ENCODE measurements around the gene DOCK11.

The DOCK11 gene

DNA sequence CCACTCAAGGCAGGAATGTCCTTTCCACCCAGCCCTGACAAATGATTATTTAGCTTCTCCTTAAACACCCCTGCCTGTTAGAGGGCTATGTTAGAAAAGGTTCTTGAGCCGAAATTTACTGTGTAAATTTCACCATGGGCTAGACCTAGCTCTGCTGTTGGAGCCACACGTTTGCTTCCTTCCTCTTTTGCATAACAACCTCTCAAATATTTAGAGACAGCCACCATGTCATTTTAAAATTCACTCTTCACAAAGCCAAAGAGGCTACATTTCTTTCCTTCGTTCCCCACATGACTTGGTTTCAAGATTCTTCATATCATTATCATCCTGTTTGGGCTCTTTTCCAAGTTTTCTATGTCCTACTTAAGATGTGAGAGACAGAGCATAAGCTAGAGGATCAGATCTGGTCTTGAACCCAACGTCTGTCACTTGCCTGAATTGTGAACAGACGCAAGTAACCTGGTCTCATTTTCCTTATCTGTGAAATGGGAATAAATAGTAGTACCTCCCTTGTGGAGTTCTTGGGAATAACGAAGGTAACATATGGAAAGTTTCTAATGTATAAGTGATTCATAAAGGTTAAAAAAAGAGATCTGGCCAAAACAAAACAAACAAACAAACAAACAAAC is 6.7 kb downstream of the DOCK11 start:
- no peak for DNase-seq (ENCODE audit: low spot score)

DNA sequence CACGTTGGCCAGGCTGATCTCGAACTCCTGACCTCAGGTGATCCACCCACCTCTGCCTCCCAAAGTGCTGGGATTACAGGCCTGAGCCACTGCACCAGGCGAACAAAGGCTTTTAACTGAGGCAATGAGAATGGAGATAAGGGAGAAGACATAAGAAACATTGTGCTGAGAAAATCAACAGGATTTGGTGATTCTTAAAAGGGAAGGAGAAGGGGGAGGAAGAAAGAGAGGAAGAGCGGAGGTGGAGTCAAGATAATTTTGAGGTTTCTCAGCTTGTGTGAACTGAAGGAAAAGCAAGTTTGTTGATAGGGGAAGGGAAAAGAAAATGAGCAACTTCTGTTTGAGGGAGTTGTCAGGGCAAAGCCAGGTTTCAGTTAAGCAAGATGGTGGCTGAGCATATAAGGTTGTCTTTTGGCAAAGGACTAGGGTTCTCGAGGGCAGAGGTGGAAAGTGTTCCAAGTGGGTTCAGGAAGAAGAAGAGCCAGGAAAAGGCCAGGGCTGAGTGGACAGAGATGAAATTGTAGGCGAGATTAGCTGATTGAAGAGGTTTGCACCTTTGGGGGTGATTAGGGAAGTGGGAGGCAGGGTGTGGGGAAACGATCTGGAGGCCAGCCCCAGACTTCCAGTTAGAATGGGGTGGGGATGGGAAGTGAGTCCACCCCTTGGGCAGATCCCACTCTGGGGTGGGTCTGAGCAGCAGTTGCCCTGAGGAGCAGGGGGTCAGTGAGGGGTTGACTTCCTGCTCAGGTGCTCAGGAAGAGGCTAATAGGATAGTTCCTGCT is 7.8 kb downstream of the DOCK11 start:
- no peak for DNase-seq (ENCODE audit: low spot score)

DNA sequence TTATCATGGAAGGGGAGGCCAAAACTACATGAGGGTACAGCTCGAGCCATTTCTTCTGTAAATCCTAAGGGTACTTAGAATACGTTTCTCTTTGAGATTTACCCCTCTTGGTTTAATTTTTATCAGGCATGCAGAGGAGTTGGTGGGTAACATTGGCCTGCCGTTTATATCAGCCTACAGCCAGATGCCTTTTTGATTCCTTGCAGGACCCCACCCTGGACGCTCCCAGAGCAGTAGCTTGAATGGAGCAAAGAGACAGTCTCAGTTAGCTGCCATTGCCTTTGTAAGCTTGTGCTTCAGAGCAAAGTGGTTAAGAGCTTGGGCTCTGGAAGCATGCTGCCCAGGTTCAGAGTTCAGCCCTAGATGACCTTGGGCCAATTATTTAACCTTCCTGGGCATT is 9.0 kb downstream of the DOCK11 start:
- DNase-seq (ENCODE audit: low spot score) = no peak

DNA sequence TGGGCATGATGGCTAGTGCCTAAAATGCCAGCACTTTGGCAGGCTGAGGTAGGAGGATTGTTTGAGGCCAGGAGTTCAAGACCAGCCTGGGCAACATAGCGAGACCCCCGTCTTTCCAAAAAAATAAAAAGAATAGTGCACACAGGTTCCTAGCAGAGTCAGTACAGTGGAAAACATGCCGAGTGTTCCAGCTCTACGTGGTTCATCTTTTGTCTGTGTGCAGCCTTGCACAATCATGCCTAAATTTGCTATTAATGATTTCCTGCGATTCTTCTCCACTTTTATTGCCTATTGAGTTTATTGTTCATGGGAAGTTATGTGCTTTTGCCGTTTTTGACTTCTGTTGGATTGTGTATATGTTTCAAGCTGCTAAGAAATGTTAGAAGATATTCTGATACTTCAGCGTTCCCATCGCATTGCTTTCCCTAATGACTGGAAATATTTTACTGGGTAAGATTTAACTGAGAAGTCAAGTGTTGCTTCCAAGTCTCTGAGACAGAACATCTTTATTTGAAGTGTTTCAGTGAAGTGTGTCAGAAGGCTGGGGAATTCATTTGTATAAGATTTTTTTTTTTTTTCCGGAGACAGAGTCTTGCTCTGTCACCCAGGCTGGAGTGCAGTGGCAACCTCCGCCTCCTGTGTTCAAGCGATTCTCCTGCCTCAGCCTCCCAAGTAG is 11.3 kb downstream of the DOCK11 start:
- no peak for DNase-seq (ENCODE audit: low spot score)

DNA sequence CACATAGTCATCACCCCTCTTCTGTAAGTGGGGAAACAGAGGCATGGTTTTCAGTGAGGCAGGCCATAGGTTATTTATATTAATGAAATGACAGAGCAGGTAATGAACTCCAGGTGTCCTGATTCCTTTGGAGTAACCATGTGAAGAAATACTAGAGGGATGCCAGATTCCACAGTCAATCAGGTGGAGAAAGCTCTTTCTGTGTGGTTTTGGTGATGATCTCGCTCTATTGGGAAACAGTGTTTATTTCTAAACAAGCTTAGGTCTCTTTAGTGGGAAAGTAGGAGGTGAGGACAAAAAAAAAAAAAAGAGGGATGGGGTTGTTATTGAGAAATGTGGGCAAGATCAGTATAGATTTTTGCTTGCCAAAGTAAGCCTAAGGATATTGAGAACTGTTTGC is 12.2 kb downstream of the DOCK11 start:
- no peak for DNase-seq (ENCODE audit: low spot score)

GRCh38 chrX:118508221-118508620 is 12.6 kb downstream of the DOCK11 start:
- no peak for DNase-seq (ENCODE audit: low spot score)

DNA sequence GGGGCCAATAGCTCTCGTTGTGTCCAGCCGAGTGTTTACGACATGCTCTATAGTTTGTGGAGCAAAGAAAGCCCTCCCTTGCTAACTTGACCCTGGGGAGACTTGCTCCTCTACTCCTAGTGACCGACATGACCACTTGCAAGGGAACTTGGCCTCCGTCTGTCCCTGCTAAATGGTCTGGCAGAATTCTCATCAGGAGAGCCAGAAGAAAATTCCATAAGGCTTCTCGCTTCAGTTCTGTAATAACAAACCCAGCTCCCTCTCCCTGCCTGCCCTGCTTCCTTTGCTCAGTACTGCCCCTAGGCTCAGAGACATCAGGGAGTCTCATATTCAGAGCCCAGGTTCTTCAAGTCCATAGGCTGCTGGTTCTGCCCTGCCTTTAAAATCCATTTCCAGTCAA is 13.0 kb downstream of the DOCK11 start:
- no peak for DNase-seq (ENCODE audit: low spot score)

DNA sequence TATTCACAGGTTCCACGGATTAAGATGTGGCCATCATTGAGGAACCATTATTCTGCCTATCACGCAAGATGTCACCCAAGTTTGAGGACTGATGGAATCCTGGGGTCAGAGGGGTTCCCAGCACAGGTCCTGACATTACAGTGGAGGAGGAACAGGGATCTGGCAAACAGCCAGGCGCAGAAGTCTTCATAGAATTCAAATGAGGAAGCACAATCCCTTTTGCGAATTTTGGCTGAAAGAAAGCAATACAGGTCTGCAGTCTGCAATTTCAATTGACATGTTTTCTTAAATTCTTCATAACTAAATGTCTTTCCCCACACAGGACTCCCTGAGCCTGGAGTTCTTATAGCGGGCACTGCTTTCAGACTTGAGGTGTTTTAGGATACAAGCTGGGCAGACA is 14.5 kb downstream of the DOCK11 start:
- DNase-seq (ENCODE audit: low spot score) = no peak

DNA sequence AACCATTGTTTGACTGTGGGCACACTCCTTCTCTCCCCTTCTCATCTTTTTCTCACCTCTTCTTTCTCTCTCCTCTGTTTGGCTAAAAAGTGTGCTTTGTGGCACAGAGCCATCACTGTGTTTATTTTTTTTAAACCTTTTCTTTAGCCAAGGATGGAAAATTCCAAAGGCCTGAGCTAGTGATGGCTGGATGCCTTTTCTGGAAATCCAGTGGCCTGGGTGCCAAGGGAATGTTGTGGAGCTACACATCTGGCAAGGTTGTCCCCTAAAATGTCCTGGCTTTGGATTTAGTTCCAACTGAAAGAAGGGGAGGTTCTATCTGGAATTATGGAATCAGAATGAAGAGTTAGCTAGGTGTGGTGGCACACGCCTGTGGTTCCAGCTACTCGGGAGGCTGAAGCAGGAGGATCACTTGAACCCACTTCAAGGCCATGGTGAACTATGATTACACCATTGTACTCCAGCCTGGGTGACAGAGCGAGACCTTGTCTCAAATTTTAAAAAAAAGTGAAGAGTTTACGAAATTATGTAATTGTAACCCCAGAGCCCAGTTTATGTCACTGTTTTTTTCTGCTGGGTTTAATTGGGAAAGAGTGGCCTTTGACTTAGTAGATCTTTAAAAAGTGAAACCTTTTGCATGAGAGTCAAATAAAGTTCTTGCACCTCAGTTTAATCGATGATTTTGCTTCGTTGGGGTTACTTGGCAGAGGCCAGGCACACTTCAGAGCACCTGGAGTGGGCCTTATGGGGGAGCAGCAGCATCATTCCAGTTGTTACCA is 17.7 kb downstream of the DOCK11 start:
- no peak for DNase-seq (ENCODE audit: low spot score)

DNA sequence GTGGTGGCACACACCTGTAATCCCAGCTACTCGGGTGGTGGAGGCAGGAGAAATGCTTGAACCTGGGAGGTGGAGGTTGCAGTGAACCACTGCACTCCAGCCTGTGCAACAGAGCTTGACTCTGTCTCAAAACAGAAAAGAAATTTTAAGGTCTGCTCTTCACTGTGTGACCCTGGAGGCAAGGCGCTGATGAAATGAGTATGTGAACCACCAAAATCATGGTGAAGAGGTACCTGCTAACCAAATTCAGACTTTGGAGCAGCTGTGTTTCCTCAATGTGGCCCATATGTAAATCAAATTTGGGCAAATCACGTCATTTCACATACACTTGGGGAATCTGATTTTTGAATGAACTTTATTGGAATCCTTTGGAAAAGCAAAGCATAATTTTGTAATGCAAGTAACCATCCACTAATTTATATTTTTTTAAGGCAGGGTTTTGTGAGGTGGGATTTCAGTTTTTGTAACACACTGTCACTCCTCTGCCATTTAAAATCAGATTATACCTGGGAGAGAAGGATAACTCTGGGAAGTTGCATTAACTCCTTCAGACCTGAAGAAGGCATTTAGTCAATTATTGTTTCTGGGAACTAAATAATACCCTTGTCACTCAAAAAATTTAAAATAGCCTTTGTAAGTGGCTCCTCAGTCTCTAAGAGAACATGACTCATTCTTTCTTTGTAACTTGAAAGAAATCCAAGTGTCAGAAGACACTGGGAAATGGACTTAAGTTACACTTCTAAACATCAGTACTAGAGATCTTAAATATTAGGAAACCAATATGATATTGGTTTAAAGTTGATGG is 24.0 kb downstream of the DOCK11 start:
- DNase-seq (ENCODE audit: low spot score) = no peak

DNA sequence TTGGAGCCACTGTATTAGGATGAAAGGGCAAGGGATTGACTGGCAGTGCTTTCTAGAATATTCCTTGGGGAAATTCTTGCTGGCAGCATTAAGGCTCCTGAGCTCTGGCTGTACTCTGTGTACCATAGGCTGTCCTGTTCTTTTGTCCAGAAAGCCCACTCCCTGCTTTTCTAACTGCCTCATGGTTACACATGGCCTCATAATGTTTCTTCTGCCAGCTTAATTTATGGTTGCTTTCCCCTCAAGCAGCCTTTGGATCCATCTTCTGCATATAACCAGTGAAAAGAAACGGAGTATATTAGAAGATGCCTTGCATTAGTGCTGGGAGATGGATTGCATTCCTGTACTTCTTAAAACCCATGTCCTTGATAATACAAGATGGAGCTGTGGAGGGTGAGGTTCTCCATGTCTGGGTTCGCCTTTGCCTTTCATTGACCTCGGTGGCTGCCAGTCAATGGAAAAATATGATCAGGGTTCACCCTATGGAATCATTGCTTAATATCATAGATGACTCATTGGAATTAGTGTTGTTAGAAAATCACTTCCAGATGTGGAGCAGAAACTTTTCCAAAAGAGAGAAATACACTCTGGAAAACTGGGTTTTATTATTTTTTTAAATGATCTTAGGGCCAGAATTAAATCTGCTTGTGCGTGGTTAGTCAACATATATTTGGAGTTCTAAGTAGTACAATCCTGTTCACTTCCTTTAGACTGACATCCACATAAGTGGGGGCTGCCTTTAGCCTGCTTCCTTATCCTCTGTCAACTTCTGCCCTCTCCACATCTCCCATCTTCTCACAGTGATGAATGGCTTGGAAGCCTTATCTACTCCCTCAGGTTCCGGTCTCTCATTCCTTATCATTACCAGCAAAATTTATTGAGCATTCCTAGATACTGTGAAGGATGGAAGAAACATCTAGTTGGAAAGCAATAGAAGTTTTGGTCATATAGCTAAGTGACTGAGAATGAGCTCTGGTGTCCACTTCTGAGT is 24.9 kb downstream of the DOCK11 start:
- DNase-seq (ENCODE audit: low spot score) = no peak

DNA sequence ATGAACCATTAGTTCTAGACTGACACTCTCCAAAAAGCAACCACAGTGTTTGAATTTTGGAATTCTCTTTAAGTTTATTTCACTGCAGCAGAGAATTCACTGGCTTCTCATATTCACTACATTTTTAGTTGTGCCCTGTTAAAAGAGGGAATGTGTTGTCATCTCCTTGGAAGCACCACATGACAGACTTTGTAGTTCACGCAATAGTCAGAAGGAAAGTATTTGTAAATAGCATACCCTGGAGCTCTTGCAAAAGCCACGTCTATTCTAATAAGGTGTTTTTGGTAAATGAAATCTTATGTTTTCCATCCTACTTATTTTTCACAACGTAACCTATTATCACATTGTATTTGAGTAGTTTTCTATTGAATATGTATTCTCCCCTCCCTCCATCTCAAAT is 25.8 kb downstream of the DOCK11 start:
- no peak for DNase-seq (ENCODE audit: low spot score)

GRCh38 chrX:118522230-118522926 is 26.8 kb downstream of the DOCK11 start:
- DNase-seq (ENCODE audit: low spot score) = no peak

GRCh38 chrX:118523920-118524319 is 28.3 kb downstream of the DOCK11 start:
- DNase-seq (ENCODE audit: low spot score) = no peak

DNA sequence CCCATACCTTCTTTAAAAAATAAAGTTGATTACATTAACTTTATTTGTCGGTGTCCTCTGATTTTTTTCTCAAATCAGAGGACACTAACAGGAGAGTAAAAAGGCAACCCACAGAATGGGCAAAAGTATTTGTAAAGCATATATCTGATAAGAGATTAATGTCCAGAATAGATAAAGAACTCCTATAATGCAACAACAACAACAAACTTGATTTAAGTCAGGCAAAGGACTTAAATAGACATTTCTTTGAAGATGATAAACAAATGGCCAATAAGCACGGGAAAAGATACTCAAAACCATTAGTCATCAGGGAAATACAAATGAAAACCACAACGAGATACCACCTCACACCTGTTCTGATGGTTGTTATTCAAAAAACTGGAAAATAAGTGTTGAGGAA is 28.7 kb downstream of the DOCK11 start:
- no peak for DNase-seq (ENCODE audit: low spot score)

DNA sequence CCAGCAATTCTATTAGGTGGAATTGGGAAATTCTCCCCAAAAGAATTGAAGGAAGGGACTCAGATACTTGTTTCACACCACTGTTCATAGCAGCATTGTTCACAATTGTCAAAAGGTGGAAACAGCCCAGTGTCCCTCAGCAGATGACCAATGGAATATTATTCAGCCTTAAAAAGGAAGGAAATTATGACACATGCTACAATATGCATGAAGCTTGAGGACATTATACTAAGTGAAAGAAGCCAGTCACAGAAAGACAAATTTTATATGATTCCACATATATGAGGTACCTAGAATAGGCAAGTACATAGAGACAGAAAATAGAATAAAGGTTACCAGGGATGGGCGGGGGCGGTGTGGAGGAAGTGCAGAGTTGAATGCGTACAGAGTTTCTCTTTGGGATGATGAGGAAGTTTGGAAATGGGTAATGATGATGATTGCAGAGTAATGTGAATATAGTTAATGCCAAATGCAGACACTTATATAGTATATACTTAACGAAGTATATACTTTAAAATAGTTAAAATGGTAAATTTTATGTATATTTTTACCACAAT is 29.6 kb downstream of the DOCK11 start:
- no peak for DNase-seq (ENCODE audit: low spot score)

GRCh38 chrX:118526149-118526548 is 30.5 kb downstream of the DOCK11 start:
- no peak for DNase-seq (ENCODE audit: low spot score)

DNA sequence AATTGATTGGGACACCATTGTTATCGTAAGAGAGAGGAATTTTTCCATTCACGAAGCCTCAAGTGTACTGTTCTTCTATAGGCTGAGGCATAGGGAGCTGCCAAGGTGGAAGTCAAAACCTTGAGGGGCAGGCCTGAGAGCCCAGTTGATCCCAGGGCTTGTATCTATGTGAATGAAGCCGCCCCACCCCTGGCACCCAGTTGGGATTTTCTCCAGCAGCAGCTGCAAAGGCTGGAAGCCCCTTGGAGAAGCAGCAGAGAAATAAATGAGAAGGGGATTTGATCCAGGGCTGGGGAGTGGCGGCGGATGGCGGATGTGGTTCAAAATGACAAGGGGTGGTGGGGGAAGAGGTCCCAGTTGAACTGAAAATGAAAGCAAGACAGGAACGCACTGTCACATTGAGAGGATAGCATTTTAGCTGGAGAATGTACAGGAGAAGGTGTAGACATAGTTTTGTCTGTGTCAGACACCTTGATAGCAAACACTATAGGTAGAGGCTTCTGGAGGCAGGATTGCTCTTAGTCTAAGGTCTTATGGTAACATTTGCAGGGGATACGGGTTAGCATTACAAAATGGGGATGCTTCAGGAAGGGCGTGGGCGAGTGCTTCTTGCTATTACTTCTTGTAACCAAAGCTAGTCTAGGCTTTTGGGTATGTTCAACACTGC is 32.6 kb downstream of the DOCK11 start:
- DNase-seq (ENCODE audit: low spot score) = no peak
